DND-41 (cell line): ENCODE data around the gene NOS2.
"Not testable (repeated sequence)": the region's sequence is repeated elsewhere in the genome, so short reads cannot be mapped to it uniquely, and the experiment has no call there.

Source experiments
- ATAC-seq: fragments of 200-7000 bp; cut with Tn5 transposase; 3 replicates; pipeline ENCODE4 v1.9.1; 2021; ENCODE audit warnings: low read depth; ENCODE audit not compliant: insufficient read depth
- DNase-seq: peaks from one replicate; pipeline ENCODE4 v3.0.0-alpha.2; 2020
- H2AFZ ChIP-seq: 2 replicates; pipeline ENCODE4 v1.6.0; 2012; ENCODE audit warnings: low read depth, low read length
- H3K27ac ChIP-seq: 2 replicates; pipeline ENCODE4 v1.5.1; 2012; ENCODE audit warnings: low read length, inconsistent platforms
- H3K27me3 ChIP-seq: fragments of 200-600 bp; sonication (generic); 2 replicates; pipeline ENCODE4 v1.6.0; 2012; ENCODE audit warnings: low read length, mild to moderate bottlenecking, inconsistent platforms; ENCODE audit not compliant: insufficient read depth, poor library complexity
- H3K36me3 ChIP-seq: 2 replicates; pipeline ENCODE4 v1.5.1; 2012; ENCODE audit warnings: low read length, inconsistent platforms; ENCODE audit not compliant: insufficient read depth
- H3K4me1 ChIP-seq: 2 replicates; pipeline ENCODE4 v1.5.1; 2012; ENCODE audit warnings: mild to moderate bottlenecking, low read length; ENCODE audit not compliant: insufficient read depth
- H3K4me2 ChIP-seq: 2 replicates; pipeline ENCODE4 v1.6.0; 2012; ENCODE audit warnings: mild to moderate bottlenecking, moderate library complexity, low read length, inconsistent platforms; ENCODE audit not compliant: insufficient read depth
- H3K4me3 ChIP-seq, 2 experiments: fragments of 200-600 bp in 1 of 2; shearing (Covaris generic) in 1 of 2; 2 replicates each; pipeline ENCODE4 v1.5.1; 2012 to 2016; ENCODE audit warnings: inconsistent platforms in 2 of 2, low read length in 2 of 2, mild to moderate bottlenecking in 2 of 2, low read depth in 1 of 2, moderate library complexity in 1 of 2
- H3K79me2 ChIP-seq: 2 replicates; pipeline ENCODE4 v1.6.0; 2012; ENCODE audit warnings: low read length, inconsistent platforms; ENCODE audit not compliant: insufficient read depth
- H3K9ac ChIP-seq: 2 replicates; pipeline ENCODE4 v1.6.0; 2012; ENCODE audit warnings: low read depth, mild to moderate bottlenecking, inconsistent platforms, low read length, moderate library complexity
- H3K9me3 ChIP-seq: 2 replicates; pipeline ENCODE4 v1.5.1; 2012; ENCODE audit warnings: low read length, moderate library complexity, mild to moderate bottlenecking, inconsistent platforms; ENCODE audit not compliant: insufficient read depth, severe bottlenecking
- H4K20me1 ChIP-seq: 2 replicates; pipeline ENCODE4 v1.6.0; 2012; ENCODE audit warnings: low read length; ENCODE audit not compliant: insufficient read depth
- CTCF ChIP-seq: IDR thresholded peaks from 2 replicates; pipeline ENCODE4 v1.5.1; 2012; ENCODE audit warnings: borderline replicate concordance, low read length, moderate library complexity, mild to moderate bottlenecking; ENCODE audit not compliant: poor library complexity, severe bottlenecking; ENCODE audit errors: extremely low read depth
- EZH2 ChIP-seq: IDR thresholded peaks from 3 replicates; pipeline ENCODE4 v1.6.1; 2012; ENCODE audit warnings: borderline replicate concordance, low read depth, mild to moderate bottlenecking, moderate library complexity, low read length, inconsistent platforms; ENCODE audit not compliant: severe bottlenecking

Gene NOS2

GRCh38 chr17:27747462-27748359 is 52.6 kb downstream of the NOS2 start:
- H3K27me3 ChIP-seq: no peaks in the 10 kb centered on the region
- TF ChIP-seq EZH2: no peak
- TF ChIP-seq CTCF: peak; percentile 31
- H3K4me3 ChIP-seq: no peak overlapping the region
- no peak overlapping the region for H3K4me2 ChIP-seq
- no peak overlapping the region for H3K27ac ChIP-seq
- ATAC-seq: no peak
- H3K4me1 ChIP-seq: no peaks in the 10 kb centered on the region
- no peak for DNase-seq
- H3K9ac ChIP-seq: no peak overlapping the region
- no peaks in the 10 kb centered on the region for H3K79me2 ChIP-seq
- no peaks in the 10 kb centered on the region for H4K20me1 ChIP-seq
- no peak overlapping the region for H2AFZ ChIP-seq
- H3K36me3 ChIP-seq: no peaks in the 10 kb centered on the region
- no peaks in the 10 kb centered on the region for H3K9me3 ChIP-seq

GRCh38 chr17:27746881-27747280 is 53.4 kb downstream of the NOS2 start:
- Histone ChIP-seq H3K79me2 (no peaks in the 10 kb centered on the region), H4K20me1 (no peaks in the 10 kb centered on the region), H3K4me2 (no peak overlapping the region), H3K9me3 (no peaks in the 10 kb centered on the region), H3K27ac (no peak overlapping the region), H3K4me3 (no peak overlapping the region), H2AFZ (no peak overlapping the region), H3K36me3 (no peaks in the 10 kb centered on the region), H3K27me3 (no peaks in the 10 kb centered on the region), H3K9ac (no peak overlapping the region), H3K4me1 (no peaks in the 10 kb centered on the region)
- TF ChIP-seq CTCF (no peak), EZH2 (no peak)
- no peak for ATAC-seq
- no peak for DNase-seq

GRCh38 chr17:27746320-27746719 is 54.0 kb downstream of the NOS2 start:
- not testable (repeated sequence) for H3K36me3 ChIP-seq, H2AFZ ChIP-seq, H3K27ac ChIP-seq, H3K9me3 ChIP-seq, H3K4me3 ChIP-seq, H3K4me2 ChIP-seq, DNase-seq, H3K27me3 ChIP-seq, ATAC-seq, H3K79me2 ChIP-seq, H4K20me1 ChIP-seq, H3K4me1 ChIP-seq, H3K9ac ChIP-seq

GRCh38 chr17:27745207-27745830 is 55.0 kb downstream of the NOS2 start:
- not testable (repeated sequence) for H3K79me2 ChIP-seq, H3K27me3 ChIP-seq, H4K20me1 ChIP-seq, ATAC-seq, H3K4me2 ChIP-seq, H2AFZ ChIP-seq, H3K4me1 ChIP-seq, H3K4me3 ChIP-seq, DNase-seq, H3K27ac ChIP-seq, H3K9me3 ChIP-seq, H3K9ac ChIP-seq, H3K36me3 ChIP-seq
